ENCODE measurements around the gene UBE3A.

The UBE3A gene

DNA sequence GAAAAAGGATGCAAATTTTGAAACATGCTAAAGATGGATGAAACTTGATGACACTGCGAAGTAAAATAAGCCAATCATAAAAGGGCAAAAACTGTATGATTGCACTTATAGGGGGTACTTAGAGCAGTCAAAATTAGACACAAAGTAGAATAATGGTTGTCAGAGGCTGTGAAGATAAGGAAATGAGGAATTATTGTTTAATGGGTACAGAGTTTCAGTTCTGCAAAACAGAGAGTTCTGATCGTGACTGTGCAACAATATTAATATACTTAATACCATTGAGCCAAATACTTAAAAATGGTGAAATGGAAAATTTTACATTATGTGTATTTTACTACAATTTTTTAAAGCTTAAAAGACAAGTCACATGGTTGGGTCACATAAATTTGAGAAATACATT lies 35.1 kb downstream of the UBE3A start:
- peak; percentile 22 for DNase-seq (ENCODE audit: low spot score)

DNA sequence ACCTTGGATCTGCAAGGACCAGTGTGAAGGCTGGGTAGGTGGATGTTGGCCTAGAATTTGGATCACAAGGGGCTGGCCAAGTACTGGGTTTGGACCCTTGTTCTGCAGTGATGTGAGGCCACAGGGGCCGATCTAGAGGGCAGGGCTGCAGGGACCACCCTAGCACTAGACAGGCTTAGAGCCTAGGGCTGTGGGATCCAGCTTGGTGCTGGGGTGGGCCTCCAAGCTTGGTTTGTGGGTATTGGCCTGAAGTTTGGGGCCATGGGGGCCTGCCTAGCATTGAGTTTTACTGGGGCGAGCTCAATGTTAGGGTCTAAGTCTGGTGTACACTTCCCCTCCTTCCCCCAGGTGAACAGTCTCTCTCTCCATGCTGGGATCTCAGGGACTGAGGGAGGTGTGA lies 36.5 kb downstream of the UBE3A start:
- no peak for DNase-seq (ENCODE audit: low spot score)

DNA sequence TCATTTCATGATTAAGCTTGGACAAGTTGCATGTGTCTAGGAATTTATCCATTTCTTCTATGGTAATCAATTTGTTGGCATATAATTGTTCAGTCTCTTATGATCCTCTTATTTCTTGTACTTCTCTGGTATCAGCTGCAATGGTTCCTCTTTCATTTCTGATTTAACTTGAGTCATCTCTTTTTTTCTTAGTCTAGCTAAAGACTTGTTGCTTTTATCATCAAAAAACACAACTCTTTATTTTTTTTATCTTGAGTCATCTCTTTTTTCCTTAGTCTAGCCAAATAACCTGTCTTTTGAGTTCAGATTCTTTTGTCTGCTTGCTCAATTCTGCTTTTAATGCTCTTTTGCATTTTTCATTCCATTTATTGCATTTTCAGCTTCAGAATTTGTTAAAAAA lies 37.3 kb downstream of the UBE3A start:
- no peak for DNase-seq (ENCODE audit: low spot score)

DNA sequence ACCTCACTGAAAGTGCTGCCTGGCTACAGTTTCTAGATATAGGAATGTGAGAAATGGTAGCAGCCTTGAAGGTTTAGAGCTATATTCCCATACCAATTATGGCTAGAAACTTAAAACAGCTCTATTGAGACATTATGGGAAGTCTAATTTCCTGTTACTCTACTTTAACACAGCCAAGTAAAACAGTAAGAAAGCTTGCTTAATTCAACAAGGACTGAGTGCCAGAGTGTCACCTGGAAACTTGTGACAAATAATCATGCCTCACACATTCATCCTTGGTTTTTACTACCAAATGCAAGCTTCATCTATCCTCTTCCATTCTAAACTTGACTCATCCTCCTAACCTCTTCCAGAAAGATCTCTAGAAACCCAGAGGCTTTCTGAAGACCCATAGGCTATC lies 41.7 kb downstream of the UBE3A start:
- no peak for DNase-seq (ENCODE audit: low spot score)

DNA sequence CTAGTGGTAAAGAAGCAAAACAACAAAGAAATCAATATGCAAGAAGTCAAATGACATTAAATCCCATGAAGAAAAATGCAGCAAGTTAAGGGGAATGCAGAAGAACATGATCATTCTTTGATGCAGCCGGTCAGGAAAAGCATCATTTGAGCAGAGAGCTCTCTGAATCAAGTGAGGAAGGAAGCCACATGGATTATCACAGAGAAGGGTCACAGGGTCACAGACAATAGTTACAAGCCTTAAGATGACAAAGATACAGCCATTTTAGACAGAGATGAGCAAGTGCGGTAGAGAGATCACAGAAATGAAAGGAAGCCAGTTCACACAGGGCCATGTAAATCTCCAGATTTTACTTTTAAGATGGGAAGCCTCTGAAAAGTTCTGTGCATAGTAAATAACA lies 43.9 kb downstream of the UBE3A start:
- no peak for DNase-seq (ENCODE audit: low spot score)

DNA sequence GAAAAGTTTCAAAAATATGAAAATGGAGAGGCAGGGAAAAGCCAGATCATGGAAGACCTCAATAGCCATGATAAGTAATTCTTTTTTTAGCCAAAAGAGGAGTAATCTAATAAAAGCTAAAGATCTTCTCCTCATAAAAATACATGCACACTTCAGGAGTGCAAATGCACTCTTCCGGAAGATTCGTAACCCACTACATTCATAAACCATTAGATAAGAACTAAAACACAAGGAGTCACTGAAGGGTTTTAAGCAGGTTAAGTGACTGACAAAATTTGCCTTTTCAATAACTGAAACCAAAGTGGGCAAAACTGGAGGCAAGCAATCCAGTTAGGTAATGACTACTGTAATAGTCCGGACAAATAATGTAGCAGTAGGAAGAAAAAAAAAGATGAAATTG lies 46.0 kb downstream of the UBE3A start:
- DNase-seq (ENCODE audit: low spot score), result no peak

DNA sequence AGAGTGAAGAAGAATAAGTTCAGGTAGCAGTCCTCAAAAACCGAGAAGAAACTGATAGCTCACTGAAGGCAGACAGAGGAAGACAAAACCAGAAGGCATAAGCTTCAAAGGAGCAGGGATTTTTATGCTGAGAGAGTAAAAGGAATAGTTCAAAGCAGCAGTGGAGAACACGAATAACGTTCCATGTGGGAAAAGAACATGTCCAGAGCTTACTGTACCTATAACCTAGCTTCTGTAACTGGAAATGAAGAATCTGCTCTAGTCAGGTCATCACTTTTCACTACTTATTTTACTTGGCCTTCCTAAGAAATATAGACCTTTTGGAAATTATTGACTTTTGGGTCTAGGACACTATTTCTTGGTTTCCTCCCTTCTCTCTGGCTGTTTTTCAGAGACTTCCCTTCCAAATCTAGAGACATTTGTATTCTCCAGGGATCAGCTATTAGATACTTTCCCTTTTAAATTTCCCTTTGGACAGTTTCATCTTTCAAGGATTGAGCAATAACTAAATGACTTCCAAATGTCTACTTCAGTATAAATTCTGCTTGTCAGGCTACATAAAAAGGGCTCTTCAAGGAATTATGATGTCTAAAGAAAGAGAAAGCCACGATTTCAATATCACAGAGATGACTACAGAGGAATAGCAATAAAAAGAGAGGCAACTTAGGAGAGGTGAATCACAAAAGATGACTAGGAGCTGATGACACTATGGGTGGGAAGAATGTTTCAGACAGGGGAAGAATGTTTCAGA lies 46.7 kb downstream of the UBE3A start:
- no peak for DNase-seq (ENCODE audit: low spot score)

DNA sequence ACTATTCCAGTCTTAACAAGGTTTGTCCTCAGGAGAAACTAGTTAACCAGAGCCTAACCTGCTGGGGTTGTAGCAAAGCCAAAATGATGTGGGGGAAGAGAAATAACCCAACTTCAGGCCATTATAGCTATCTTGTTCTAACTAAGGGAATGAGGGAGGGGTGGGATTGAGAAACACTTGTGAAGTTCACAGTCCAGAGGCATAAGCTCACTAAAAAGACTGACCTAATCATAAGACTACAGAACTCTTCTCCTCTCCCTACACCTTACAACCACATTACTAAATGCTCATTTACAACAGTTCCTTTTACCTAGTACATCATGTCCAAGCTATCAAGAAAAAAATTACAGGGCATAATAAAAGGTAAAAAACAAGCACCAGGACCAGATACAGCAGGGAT lies 52.8 kb downstream of the UBE3A start:
- DNase-seq (ENCODE audit: low spot score), result no peak

DNA sequence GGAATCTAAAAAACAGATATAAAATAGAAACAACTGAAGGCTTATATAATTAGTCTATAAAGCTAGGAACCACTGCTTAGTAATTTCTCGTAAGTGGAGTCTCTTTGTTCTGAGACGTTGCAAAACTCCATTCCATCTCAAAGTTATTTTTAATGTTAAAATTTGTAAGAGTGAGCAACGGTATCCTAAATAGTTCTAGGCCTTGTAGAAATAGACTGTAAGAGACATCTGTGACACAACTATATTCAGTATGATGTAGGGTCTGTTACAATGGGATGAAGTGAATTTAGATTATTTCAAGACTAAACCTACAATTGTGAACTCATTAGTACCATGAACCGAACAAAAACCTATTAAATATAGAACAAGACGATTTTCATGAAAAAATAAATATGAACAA lies 57.2 kb downstream of the UBE3A start:
- DNase-seq (ENCODE audit: low spot score), result no peak

DNA sequence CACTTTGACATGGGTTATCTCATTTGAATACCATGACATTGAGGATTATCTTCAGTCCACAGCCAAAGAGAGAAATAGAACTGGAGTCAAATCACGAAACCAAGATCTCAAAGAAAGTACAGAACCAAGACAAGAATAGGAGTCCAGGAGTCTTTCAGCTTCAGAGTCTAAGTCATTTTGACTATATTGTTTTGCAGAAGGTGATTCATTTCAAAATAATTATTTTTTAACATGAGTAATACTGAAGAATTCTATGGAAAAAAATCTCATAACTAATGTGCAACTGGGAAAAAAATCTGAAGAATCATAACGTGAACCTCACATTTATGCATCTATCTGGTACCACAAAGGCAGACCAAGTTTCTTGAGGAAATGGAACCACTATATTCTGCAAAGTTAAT lies 60.3 kb downstream of the UBE3A start:
- no peak for DNase-seq (ENCODE audit: low spot score)

DNA sequence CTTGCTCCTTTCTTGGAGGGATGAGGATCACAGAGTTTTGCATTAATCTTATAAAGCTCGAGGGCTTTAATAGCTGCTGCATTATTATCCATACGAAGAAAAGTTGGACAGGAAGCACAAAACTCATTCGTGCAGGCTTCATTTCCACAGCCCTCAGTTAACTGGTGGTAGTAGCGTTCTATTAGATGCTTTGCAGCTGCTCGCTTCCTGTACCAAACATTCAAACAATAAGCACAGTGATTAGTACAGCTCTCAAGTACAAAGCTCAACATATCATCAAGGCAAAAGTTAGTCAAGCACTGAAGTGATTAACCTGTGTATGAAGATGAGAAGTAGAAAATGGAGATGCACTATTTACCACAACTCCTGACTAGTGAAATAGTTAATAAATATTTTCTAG lies 63.3 kb downstream of the UBE3A start:
- no peak for DNase-seq (ENCODE audit: low spot score)

DNA sequence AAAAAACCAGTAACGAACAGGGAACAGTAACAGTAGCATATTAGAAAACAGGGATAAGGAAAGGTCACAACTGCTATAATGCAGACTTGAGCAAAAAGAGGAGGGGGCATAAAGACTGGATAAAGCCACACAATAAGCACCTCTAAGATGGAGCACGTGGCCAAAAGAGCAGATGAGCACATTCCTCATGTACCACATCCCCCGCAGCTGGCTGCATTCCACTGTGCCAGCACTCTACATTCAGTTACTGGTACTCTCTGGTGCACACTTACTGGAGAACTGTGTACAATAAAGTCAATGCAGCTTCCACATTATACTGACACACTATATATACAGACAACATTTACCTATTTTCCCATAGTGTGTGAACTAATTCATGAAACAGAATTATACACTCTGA lies 64.7 kb downstream of the UBE3A start:
- DNase-seq (ENCODE audit: low spot score), result no peak

DNA sequence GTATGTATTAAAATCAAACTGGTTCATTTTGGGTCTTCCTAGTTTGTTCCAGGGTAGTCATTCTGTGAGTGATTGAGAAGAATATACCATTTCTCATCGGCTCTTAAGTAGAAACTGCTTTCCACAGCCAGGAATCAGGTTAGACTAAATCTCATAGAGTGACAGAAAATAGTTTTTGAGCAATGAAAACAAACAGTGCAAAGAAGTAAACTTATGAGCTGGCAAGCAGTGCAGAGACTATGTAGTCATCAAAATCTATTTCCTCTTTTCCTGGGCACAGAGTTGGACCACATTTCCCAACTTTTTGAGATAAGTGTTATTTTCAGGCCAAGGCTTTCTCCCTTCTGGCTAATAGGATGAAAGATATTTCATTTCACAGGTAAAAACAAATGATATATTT lies 66.5 kb downstream of the UBE3A start:
- no peak for DNase-seq (ENCODE audit: low spot score)

DNA sequence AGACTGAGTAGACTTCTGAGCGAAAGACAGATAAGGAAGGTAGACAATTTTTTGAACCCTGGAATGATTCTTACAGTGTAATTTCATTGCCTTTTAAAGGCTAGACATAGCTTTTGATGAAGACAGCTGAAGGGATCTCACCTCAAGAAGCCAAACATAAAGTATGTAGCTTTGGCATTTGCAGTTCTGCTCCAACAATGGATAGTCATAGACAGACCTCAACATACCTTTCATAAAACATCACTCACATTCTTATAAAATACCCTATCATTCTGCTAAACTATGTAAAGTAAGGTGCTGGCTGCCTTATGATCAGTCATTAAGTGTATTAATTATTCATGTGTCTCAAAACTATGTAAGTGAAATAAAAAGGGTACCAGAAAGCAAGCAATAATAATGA lies 70.0 kb downstream of the UBE3A start:
- no peak for DNase-seq (ENCODE audit: low spot score)

DNA sequence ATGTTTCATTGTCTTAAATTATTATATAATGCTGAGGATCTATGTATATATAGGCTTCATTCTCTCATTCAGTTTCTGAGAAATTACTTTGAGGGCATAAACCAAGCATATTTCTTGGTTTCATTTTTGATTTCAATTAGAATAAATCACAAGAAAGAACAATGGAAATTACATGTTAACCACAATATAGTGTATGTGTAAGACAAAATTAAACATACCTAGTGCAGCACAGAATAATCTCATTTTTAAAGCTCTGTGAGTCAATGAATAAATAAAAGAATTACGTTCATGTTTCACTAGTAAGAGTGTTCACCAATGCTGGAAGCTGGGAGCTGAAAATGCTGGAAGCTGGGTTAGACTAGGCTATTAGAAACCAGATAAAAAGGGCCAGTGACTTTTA lies 72.8 kb downstream of the UBE3A start:
- DNase-seq (ENCODE audit: low spot score), result no peak

DNA sequence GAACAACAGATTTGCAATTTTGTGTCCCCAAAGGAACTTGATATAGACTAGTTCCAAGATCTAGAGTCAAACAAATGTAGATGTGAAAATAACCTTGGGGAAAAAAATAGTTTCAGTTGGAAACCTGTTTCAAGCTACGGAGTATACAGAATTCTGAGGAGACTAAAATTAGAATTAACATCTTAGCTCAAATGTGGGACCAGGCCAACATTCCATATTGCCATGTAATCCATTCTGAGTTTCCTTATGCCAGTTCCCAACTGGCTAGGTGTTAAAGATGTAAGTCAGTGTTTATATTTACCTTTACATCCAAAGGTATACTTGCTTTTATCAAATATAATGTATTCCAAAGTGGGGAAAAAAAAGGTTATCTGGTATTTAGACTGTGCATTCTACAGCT lies 76.3 kb downstream of the UBE3A start:
- DNase-seq (ENCODE audit: low spot score), result no peak

DNA sequence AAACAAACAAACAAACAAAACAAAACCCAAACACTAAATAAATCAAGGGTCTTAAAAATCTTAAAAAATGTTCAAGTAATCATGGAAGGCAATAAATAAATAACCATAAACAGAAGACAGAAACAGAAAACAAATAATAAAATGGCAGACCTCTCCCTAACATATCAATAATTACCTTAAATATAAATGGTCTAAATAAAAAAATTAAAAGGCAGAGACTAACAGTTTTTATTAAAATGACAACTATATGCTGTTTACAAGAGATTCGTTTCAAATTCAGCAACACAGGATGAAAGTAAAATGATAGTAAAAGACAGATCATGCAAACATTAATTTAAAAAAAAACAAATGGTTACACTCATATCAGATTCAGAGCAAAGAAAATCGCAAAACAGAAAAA lies 91.1 kb downstream of the UBE3A start:
- no peak for DNase-seq (ENCODE audit: low spot score)

DNA sequence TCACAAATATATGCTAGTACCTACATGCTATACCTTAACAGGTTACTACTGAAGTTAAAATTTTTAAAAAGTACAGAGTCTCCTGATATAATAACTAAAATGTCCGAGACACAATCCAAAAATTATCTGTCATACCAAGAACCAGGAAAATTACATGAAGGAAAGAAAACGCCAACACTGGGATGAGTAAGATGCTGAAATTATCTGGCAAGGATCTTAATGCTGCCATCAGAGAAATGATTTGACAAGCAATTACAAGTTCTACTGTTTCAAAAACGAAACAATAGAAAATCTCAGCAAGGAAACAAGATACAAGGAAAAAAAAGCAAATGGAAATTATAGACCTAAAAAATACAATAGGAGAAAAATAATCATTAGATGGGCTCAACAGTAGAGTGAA lies 92.5 kb downstream of the UBE3A start:
- DNase-seq (ENCODE audit: low spot score), result no peak

DNA sequence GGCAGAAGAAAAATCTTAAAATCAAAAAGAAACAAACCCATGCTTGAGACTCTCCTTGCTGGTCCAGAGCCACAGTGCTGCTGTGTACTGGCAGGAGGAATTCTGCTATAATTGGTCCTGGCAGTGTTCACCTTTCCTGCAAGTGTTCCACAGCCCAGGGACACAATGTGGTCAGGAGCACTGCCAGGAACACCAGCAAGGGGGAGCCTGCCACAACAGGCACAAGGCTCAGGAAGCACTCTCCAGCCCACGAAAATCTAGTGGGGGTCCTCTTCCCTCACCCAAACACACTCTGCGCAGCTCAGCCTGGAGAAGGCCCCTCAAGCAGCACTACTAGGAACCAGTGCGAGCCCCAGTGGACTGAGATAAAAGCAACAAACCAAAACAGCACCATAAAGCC lies 92.9 kb downstream of the UBE3A start:
- no peak for DNase-seq (ENCODE audit: low spot score)

DNA sequence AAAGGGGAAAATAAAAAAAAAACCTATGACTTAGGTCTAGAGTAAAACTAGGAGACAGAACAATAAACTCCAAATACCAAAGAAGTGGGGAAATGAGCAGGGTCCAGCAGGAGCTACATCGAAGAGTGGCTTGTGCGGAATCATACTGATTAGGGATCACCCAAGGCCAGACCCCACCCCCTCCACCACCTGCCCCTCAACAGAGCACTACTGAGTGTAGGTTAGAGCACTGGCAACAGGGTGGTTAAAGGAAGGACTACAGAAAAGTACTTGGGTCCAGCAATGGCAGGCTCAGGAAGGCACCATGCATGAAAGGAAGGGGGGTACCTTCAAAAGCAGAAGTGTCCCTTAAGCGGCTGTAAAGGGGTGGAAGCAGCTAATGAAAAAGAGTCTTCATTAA lies 96.2 kb downstream of the UBE3A start:
- DNase-seq (ENCODE audit: low spot score), result no peak

DNA sequence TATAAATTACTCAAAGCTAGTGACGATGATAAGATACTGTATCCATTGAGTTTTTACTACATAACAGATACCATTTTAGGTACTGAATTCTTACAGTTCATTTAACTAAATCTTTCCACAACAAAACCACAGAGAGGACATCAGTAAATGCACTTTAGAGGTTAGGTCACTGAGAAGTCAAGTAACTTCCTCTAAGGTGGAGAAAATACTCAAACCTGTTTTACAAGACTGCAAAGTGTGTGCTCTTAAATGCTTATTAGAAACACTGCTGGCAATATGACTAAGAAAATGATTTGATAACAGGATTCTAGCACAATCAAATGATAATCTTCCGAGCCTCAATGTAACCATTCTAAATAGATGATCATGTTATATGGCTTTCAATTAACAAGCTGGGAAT lies 99.4 kb downstream of the UBE3A start:
- no peak for DNase-seq (ENCODE audit: low spot score)

DNA sequence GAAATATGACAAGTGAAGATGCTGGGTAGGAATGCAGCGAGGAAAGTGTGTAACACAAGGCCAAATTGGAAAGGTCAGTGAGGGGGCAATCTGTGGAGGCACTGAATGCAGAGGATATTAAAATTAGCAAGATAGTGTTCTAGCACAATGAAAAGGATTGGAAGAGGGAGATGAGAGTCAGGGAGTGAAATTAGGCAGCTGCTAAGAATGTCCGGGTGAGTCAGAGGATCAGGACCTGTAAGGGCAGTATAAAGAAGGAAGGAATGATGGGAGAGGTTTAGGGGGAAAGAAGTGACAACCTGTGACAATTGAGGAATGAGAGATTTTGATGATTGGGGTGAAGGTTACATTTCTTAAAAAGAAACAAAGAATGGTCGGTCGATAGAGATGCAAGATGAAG lies 103.5 kb downstream of the UBE3A start:
- no peak for DNase-seq (ENCODE audit: low spot score)

DNA sequence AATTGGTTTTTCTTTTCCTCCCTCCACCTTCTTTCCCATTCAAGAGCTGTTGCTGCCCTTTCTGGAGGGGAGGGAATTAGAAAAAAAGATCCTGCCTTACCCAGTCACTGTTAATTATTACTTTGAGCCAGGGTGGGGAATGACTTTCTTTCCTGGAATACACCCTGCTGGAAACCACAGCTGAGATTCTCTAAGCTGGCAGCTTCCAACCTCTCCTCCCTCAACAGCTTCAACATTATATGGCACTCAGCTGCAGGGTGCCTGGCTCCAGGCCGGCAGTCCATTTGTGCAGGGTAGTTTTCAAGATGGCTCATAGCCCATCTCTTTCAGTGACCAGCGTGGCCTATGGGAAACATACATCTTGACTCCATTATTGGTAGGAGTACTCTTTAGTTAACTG lies 105.8 kb downstream of the UBE3A start:
- no peak for DNase-seq (ENCODE audit: low spot score)

DNA sequence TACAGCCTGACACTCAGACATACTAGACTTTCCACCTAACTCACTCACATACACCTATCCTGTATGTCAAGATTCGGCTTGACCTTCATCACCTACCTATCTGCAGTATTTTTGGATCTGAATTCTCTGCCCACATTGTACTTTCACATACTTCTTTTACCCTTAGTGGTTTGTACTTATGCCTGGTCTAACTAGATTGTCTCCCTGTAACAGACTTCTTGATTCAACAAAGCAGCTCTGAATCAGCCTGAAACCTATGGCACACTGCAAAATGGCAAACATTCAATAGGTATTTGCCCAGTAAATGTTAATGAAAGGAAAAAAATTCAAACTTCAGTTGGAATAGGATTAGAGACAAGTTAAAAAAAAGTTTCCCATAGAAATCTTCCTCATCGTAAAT lies 106.5 kb downstream of the UBE3A start:
- no peak for DNase-seq (ENCODE audit: low spot score)

DNA sequence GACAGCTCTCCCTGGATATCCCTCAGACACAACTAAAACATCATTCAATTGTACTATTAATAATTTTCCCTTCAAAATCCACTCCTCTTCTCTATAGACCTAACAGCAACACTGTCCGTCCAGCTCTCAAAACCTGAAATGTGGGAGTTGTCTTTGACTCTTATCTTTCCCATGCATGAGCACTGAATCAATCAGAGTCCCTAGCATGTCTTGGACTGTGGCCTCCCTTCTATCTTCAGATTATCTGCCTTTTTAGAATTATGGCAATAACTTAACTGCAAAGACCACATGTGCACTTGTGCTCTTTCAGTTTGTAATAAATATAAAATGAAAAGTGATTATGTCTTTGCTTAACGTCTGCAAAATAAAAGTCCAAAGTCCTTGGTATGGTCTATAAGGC lies 107.0 kb downstream of the UBE3A start:
- no peak for DNase-seq (ENCODE audit: low spot score)

All from NAMALWA (cell line).